ENCODE data around the gene GOLGA1.
"Not testable (repeated sequence)": the region's sequence is repeated elsewhere in the genome, so short reads cannot be mapped to it uniquely, and the experiment has no call there.

Gene GOLGA1

GRCh38 chr9:124940521-124940893 lies 376 bp downstream of the GOLGA1 start:
- in situ Hi-C loops (cut with MboI; ENCODE audit: low pct_unique_long_range_greater_than_20kb, low sequenced_read_pairs, unreplicated experiment), result no loop called here
- DNase-seq (ENCODE audit: low spot score), result peak; percentile 56
- TF ChIP-seq CTCF (IDR thresholded peaks at IDR 0.05; ENCODE audit: extremely low read depth, insufficient read depth, missing control alignments), result no peak

- in situ Hi-C loops (cut with MboI; ENCODE audit: low pct_unique_long_range_greater_than_20kb, low sequenced_read_pairs, unreplicated experiment), result no loop called here
- DNase-seq (ENCODE audit: low spot score), result no peak
- no peak for TF ChIP-seq CTCF (IDR thresholded peaks at IDR 0.05; ENCODE audit: extremely low read depth, insufficient read depth, missing control alignments)
Observed at GRCh38 chr9:124939944-124940343, 939 bp downstream of the GOLGA1 start.

- TF ChIP-seq CTCF (IDR thresholded peaks at IDR 0.05; ENCODE audit: extremely low read depth, insufficient read depth, missing control alignments), result no peak
- in situ Hi-C loops (cut with MboI; ENCODE audit: low pct_unique_long_range_greater_than_20kb, low sequenced_read_pairs, unreplicated experiment), result no loop called here
- DNase-seq (ENCODE audit: low spot score), result no peak
Observed at GRCh38 chr9:124934290-124934689, 6.6 kb downstream of the GOLGA1 start.

GRCh38 chr9:124932333-124932732 lies 8.6 kb downstream of the GOLGA1 start:
- in situ Hi-C loops (cut with MboI; ENCODE audit: low pct_unique_long_range_greater_than_20kb, low sequenced_read_pairs, unreplicated experiment), result no loop called here
- no peak for DNase-seq (ENCODE audit: low spot score)
- no peak for TF ChIP-seq CTCF (IDR thresholded peaks at IDR 0.05; ENCODE audit: extremely low read depth, insufficient read depth, missing control alignments)

- no peak for DNase-seq (ENCODE audit: low spot score)
- TF ChIP-seq CTCF (IDR thresholded peaks at IDR 0.05; ENCODE audit: extremely low read depth, insufficient read depth, missing control alignments), result no peak
- in situ Hi-C loops (cut with MboI; ENCODE audit: low pct_unique_long_range_greater_than_20kb, low sequenced_read_pairs, unreplicated experiment), result no loop called here
Observed at GRCh38 chr9:124929464-124929863, 11.4 kb downstream of the GOLGA1 start.

- in situ Hi-C loops (cut with MboI; ENCODE audit: low pct_unique_long_range_greater_than_20kb, low sequenced_read_pairs, unreplicated experiment), result no loop called here
- no peak for DNase-seq (ENCODE audit: low spot score)
- TF ChIP-seq CTCF (IDR thresholded peaks at IDR 0.05; ENCODE audit: extremely low read depth, insufficient read depth, missing control alignments), result no peak
Observed at GRCh38 chr9:124928116-124928515, 12.8 kb downstream of the GOLGA1 start.

GRCh38 chr9:124920394-124920793 lies 20.5 kb downstream of the GOLGA1 start:
- in situ Hi-C loops (cut with MboI; ENCODE audit: low pct_unique_long_range_greater_than_20kb, low sequenced_read_pairs, unreplicated experiment), result loop anchor here (25.0 kb wide), 1 partner anchor 442 kb away; no protein-coding TSS in a partner anchor
- not testable (repeated sequence) for DNase-seq (ENCODE audit: low spot score)
